ENCODE measurements around the gene DAB2IP.

DAB2IP gene

GRCh38 chr9:121735065-121735792, 83.8 kb downstream of the DAB2IP start:
- H3K27ac ChIP-seq (ENCODE audit: low read depth, low read length, poor library complexity, severe bottlenecking): peak overlapping the region; percentile 85

GRCh38 chr9:121735793-121736770, 84.6 kb downstream of the DAB2IP start:
- peak overlapping the region; percentile 67 for H3K4me2 ChIP-seq (ENCODE audit: low read length)
- no peak overlapping the region for H2AFZ ChIP-seq (ENCODE audit: low read length)
- H3K4me1 ChIP-seq (ENCODE audit: insufficient read depth, low read length, severe bottlenecking): peaks cover 94% of the 10 kb centered on the region
- peak overlapping the region; percentile 93 for H3K27ac ChIP-seq (ENCODE audit: low read depth, low read length, poor library complexity, severe bottlenecking)
- peak overlapping the region; percentile 58 for H3K9ac ChIP-seq (ENCODE audit: low read length)
- H3F3A ChIP-seq (ENCODE audit: insufficient read depth, low read length): no peaks in the 10 kb centered on the region
- H3K9me3 ChIP-seq (ENCODE audit: low read length): no peaks in the 10 kb centered on the region
- no peaks in the 10 kb centered on the region for H3K9me2 ChIP-seq (ENCODE audit: low read depth, low read length)
- TF ChIP-seq EZH2 (IDR thresholded peaks at IDR 0.05; ENCODE audit: borderline replicate concordance, low read length): no peak
- TF ChIP-seq CTCF (IDR thresholded peaks at IDR 0.05; ENCODE audit: low read length): no peak
- H3K27me3 ChIP-seq (ENCODE audit: insufficient read depth, low read length): no peaks in the 10 kb centered on the region
- H3K79me2 ChIP-seq (ENCODE audit: insufficient read depth, low read length): no peaks in the 10 kb centered on the region
- H3K4me3 ChIP-seq (ENCODE audit: low read depth, low read length, poor library complexity, severe bottlenecking): peak overlapping the region; percentile 55
- H4K20me1 ChIP-seq (ENCODE audit: insufficient read depth, low read length): no peaks in the 10 kb centered on the region
- H3K36me3 ChIP-seq (ENCODE audit: insufficient read depth, low read length): no peaks in the 10 kb centered on the region

More at GRCh38 chr9:121735065-121735792, 83.8 kb downstream of the DAB2IP start:
- Histone ChIP-seq H4K20me1 (ENCODE audit: insufficient read depth, low read length) (no peaks in the 10 kb centered on the region), H3K9me3 (ENCODE audit: low read length) (no peaks in the 10 kb centered on the region), H3K9me2 (ENCODE audit: low read depth, low read length) (no peaks in the 10 kb centered on the region), H3K36me3 (ENCODE audit: insufficient read depth, low read length) (no peaks in the 10 kb centered on the region), H3K27me3 (ENCODE audit: insufficient read depth, low read length) (no peaks in the 10 kb centered on the region), H3K79me2 (ENCODE audit: insufficient read depth, low read length) (no peaks in the 10 kb centered on the region), H3F3A (ENCODE audit: insufficient read depth, low read length) (no peaks in the 10 kb centered on the region), H3K4me2 (ENCODE audit: low read length) (peak overlapping the region; percentile 47; the same call in 1 of the 2 replicates), H3K4me1 (ENCODE audit: insufficient read depth, low read length, severe bottlenecking) (peaks cover 91% of the 10 kb centered on the region), H2AFZ (ENCODE audit: low read length) (no peak overlapping the region), H3K4me3 (ENCODE audit: low read depth, low read length, poor library complexity, severe bottlenecking) (no peak overlapping the region), H3K9ac (ENCODE audit: low read length) (peak overlapping the region; percentile 51; the same call in 1 of the 2 replicates)
- TF ChIP-seq EZH2 (IDR thresholded peaks at IDR 0.05; ENCODE audit: borderline replicate concordance, low read length) (no peak), CTCF (IDR thresholded peaks at IDR 0.05; ENCODE audit: low read length) (peak; percentile 79)

GRCh38 chr9:121736934-121737462, 85.6 kb downstream of the DAB2IP start:
- Histone ChIP-seq H2AFZ (ENCODE audit: low read length) (no peak overlapping the region), H3K79me2 (ENCODE audit: insufficient read depth, low read length) (no peaks in the 10 kb centered on the region), H3K27ac (ENCODE audit: low read depth, low read length, poor library complexity, severe bottlenecking) (peak overlapping the region; percentile 93), H3K9me3 (ENCODE audit: low read length) (no peaks in the 10 kb centered on the region), H3K4me2 (ENCODE audit: low read length) (peak overlapping the region; percentile 67), H4K20me1 (ENCODE audit: insufficient read depth, low read length) (no peaks in the 10 kb centered on the region), H3K4me3 (ENCODE audit: low read depth, low read length, poor library complexity, severe bottlenecking) (peak overlapping the region; percentile 55), H3K9ac (ENCODE audit: low read length) (peak overlapping the region; percentile 58), H3K36me3 (ENCODE audit: insufficient read depth, low read length) (no peaks in the 10 kb centered on the region), H3K4me1 (ENCODE audit: insufficient read depth, low read length, severe bottlenecking) (peaks cover 94% of the 10 kb centered on the region), H3K27me3 (ENCODE audit: insufficient read depth, low read length) (no peaks in the 10 kb centered on the region), H3K9me2 (ENCODE audit: low read depth, low read length) (no peaks in the 10 kb centered on the region), H3F3A (ENCODE audit: insufficient read depth, low read length) (no peaks in the 10 kb centered on the region)
- TF ChIP-seq EZH2 (IDR thresholded peaks at IDR 0.05; ENCODE audit: borderline replicate concordance, low read length) (no peak), CTCF (IDR thresholded peaks at IDR 0.05; ENCODE audit: low read length) (no peak)

Data from OCI-LY1 (cell line).